ENCODE data around the gene PARD3. TPM values are rescaled to one million over a fixed set of nuclear protein-coding genes. Genes with fewer than 3 reads are reported as not detected.

Gene PARD3
- total RNA-seq, 4 donors from 2014 or later: 27.3 to 65.3 (median 55.6) TPM

DNA sequence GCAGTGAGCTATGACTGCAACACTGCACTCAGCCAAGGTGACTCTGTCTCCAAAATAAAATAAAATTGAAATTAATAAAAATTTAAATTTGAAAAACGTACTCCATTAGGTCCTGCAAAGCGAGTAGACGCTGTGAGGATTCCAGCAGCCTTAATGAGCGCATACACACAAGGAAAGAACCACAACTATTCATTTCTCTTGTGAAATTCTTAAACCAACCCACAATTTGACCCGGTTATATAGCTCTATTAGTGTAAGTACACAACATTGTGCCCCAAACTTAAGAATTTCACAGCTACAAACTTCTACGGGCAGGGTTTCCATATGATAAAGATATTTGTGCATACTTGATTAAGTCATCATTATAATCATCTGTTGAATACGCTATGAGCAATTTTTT, 84.4 kb downstream of the PARD3 start:
- TF ChIP-seq POLR2A (IDR thresholded peaks at IDR 0.05) (no peak), CTCF (IDR thresholded peaks at IDR 0.05) (no peak), EP300 (IDR thresholded peaks at IDR 0.05; ENCODE audit: low read depth) (no peak), POLR2AphosphoS5 (IDR thresholded peaks at IDR 0.05) (no peak)
- H3K9me3 ChIP-seq: no peaks in the 10 kb centered on the region
- intact Hi-C loops (cut with DNase I; ENCODE audit: low total_unique reads) (no loop called here), in situ Hi-C loops (cut with MboI; ENCODE audit: low pct_ligation_motif_present in 1 of 4, low pct_unique_long_range_greater_than_20kb in 1 of 4, low sequenced_read_pairs in 3 of 4) (no loop called here)
- peaks cover 0 to 57% (median 17%) of the 10 kb centered on the region in 4 donors for H3K4me1 ChIP-seq
- WGBS, 2 donors (ENCODE audit: low coverage in 1 of 2): 88 to 90% methylated on average over 7 of the region's 7 CpGs
- H3K27ac ChIP-seq: no peak overlapping the region
- H3K36me3 ChIP-seq: no peaks in the 10 kb centered on the region
- H3K27me3 ChIP-seq: no peaks in the 10 kb centered on the region
- no peak for DNase-seq
- H3K4me3 ChIP-seq: no peak overlapping the region

GRCh38 chr10:34729619-34730018, 85.5 kb downstream of the PARD3 start:
- no peak for DNase-seq
- no peak for TF ChIP-seq CTCF (IDR thresholded peaks at IDR 0.05)
- TF ChIP-seq POLR2A (IDR thresholded peaks at IDR 0.05): no peak
- no peak for TF ChIP-seq EP300 (IDR thresholded peaks at IDR 0.05; ENCODE audit: low read depth)
- TF ChIP-seq POLR2AphosphoS5 (IDR thresholded peaks at IDR 0.05): no peak
- Histone ChIP-seq H3K4me1 (peaks cover under 1 to 55% (median 17%) of the 10 kb centered on the region in 4 donors), H3K27ac (no peak overlapping the region), H3K27me3 (no peaks in the 10 kb centered on the region), H3K4me3 (no peak overlapping the region), H3K36me3 (no peaks in the 10 kb centered on the region), H3K9me3 (no peaks in the 10 kb centered on the region)
- in situ Hi-C loops (cut with MboI; ENCODE audit: low pct_ligation_motif_present in 1 of 4, low pct_unique_long_range_greater_than_20kb in 1 of 4, low sequenced_read_pairs in 3 of 4): no loop called here
- intact Hi-C loops (cut with DNase I; ENCODE audit: low total_unique reads): loop anchor here (10.0 kb wide), 1 partner anchor 65 kb away; no protein-coding TSS in a partner anchor
- 66 to 72% methylated on average over 5 of the region's 5 CpGs for WGBS, 2 donors (ENCODE audit: low coverage in 1 of 2)

- in situ Hi-C loops (cut with MboI; ENCODE audit: low pct_ligation_motif_present in 1 of 4, low pct_unique_long_range_greater_than_20kb in 1 of 4, low sequenced_read_pairs in 3 of 4) (no loop called here), intact Hi-C loops (cut with DNase I; ENCODE audit: low total_unique reads) (loop anchor here (10.0 kb wide), 1 partner anchor 64 kb away; no protein-coding TSS in a partner anchor)
- H3K4me1 ChIP-seq: peaks cover 8 to 61% (median 18%) of the 10 kb centered on the region in 4 donors
- no peak for DNase-seq
- no peaks in the 10 kb centered on the region for H3K36me3 ChIP-seq
- no peaks in the 10 kb centered on the region for H3K27me3 ChIP-seq
- WGBS, 2 donors (ENCODE audit: low coverage in 1 of 2): 72 to 100% methylated on average over 1 of the region's 1 CpG
- no peak for TF ChIP-seq EP300 (IDR thresholded peaks at IDR 0.05; ENCODE audit: low read depth)
- no peak for TF ChIP-seq POLR2A (IDR thresholded peaks at IDR 0.05)
- no peak for TF ChIP-seq CTCF (IDR thresholded peaks at IDR 0.05)
- TF ChIP-seq POLR2AphosphoS5 (IDR thresholded peaks at IDR 0.05): no peak
- no peaks in the 10 kb centered on the region for H3K9me3 ChIP-seq
- H3K4me3 ChIP-seq: no peak overlapping the region
- no peak overlapping the region for H3K27ac ChIP-seq
Measured at GRCh38 chr10:34728361-34728760, 86.7 kb downstream of the PARD3 start.

- no peak for DNase-seq
- in situ Hi-C loops (cut with MboI; ENCODE audit: low pct_ligation_motif_present in 1 of 4, low pct_unique_long_range_greater_than_20kb in 1 of 4, low sequenced_read_pairs in 3 of 4) (no loop called here), intact Hi-C loops (cut with DNase I; ENCODE audit: low total_unique reads) (loop anchor here (10.0 kb wide), 1 partner anchor 63 kb away; no protein-coding TSS in a partner anchor)
- Histone ChIP-seq H3K9me3 (no peaks in the 10 kb centered on the region), H3K4me1 (peaks cover 8 to 57% (median 19%) of the 10 kb centered on the region in 4 donors), H3K36me3 (no peaks in the 10 kb centered on the region), H3K4me3 (no peak overlapping the region), H3K27ac (no peak overlapping the region), H3K27me3 (no peaks in the 10 kb centered on the region)
- WGBS, 2 donors (ENCODE audit: low coverage in 1 of 2): 85% methylated on average over 4 to 9 of the region's 9 CpGs
- no peak for TF ChIP-seq POLR2AphosphoS5 (IDR thresholded peaks at IDR 0.05)
- TF ChIP-seq CTCF (IDR thresholded peaks at IDR 0.05): no peak
- TF ChIP-seq EP300 (IDR thresholded peaks at IDR 0.05; ENCODE audit: low read depth): no peak
- TF ChIP-seq POLR2A (IDR thresholded peaks at IDR 0.05): no peak
Measured at GRCh38 chr10:34727595-34728033, 87.5 kb downstream of the PARD3 start.
